Left lung (tissue), 10 donors: ENCODE measurements around the gene POLR2E. TPM values are rescaled to one million over a fixed set of nuclear protein-coding genes. Genes with fewer than 3 reads are reported as not detected.

Source experiments
- ATAC-seq: fragments of 200-7000 bp; cut with Tn5 transposase; one replicate; pipeline ENCODE4 v1.9.1; 2020; ENCODE audit warnings: moderate library complexity
- DNase-seq, 4 donors: peaks; one replicate each; pipeline ENCODE4 v3.0.0-alpha.2; 2013 to 2020
- H3K27ac ChIP-seq, 2 donors: fragments of 200-600 bp; sonication (generic) in 1 of 2; one replicate each; pipeline versions ENCODE4 v1.5.0 to v1.8.0; 2020 to 2021
- H3K27me3 ChIP-seq, 2 donors: fragments of 200-600 bp; sonication (generic) in 1 of 2; one replicate each; pipeline versions ENCODE4 v1.5.0 to v1.8.0; 2020 to 2021
- H3K36me3 ChIP-seq, 2 donors: fragments of 200-600 bp; sonication (generic) in 1 of 2; one replicate each; pipeline versions ENCODE4 v1.5.0 to v1.8.0; 2020 to 2021
- H3K4me1 ChIP-seq, 2 donors: fragments of 200-600 bp; one replicate each; pipeline ENCODE4 v1.8.0; 2021
- H3K4me3 ChIP-seq, 2 donors: fragments of 200-600 bp; sonication (generic) in 1 of 2; one replicate each; pipeline versions ENCODE4 v1.5.0 to v1.8.0; 2020 to 2021; ENCODE audit warnings: mild to moderate bottlenecking in 1 of 2
- H3K9me3 ChIP-seq, 2 donors: fragments of 200-600 bp; sonication (generic) in 1 of 2; one replicate each; pipeline versions ENCODE4 v1.5.0 to v1.8.0; 2020 to 2021
- CTCF ChIP-seq, 2 donors: fragments of 200-600 bp; sonication (generic) in 1 of 2; IDR thresholded peaks; one replicate each; pipeline versions ENCODE4 v1.5.0 to v1.8.0; 2021; ENCODE audit warnings: antibody characterized with exemption in 2 of 2
- intact Hi-C, 2 donors: fragments of 100-400 bp; cut with DNase I; formaldehyde crosslinking; loops; one replicate each; pipeline versions ENCODE4 v1.11.2 to v1.14.2; 2022
- polyA plus RNA-seq, 6 donors: library from polyadenylated mRNA; unstranded; fragments of 120-200 nt; gene quantifications; one replicate each; pipeline ENCODE4 v1.2.1, GENCODE V29; 2013; ENCODE audit not compliant: insufficient read length in 6 of 6
- total RNA-seq, 2 donors: library from RNA; stranded (reverse); fragmentation: NEBNext Ultra II Directional; extraction: Animal tissue kit (Norgen Biotek cat#: 25700); gene quantifications; one replicate each; pipeline ENCODE4 v1.2.1, GENCODE V29; 2021
- donor health status: DM: no; HTN: yes; CAD: no.
- donor health status: DM: no; HTN: no; CAD: no.

Gene POLR2E
- total and polyA plus RNA-seq, 8 donors: 120 to 160 (median 139) TPM

GRCh38 chr19:1098177-1099051, 3.2 kb upstream of the POLR2E start:
- peak in 1 of 4 donors; percentile 83 for DNase-seq
- ATAC-seq: peak; percentile 41
- intact Hi-C loops: no loop called here
- Histone ChIP-seq H3K36me3 (peaks cover 0 to 4% of the 10 kb centered on the region in 2 donors), H3K4me3 (no peak overlapping the region), H3K9me3 (peaks cover 0 to 1% of the 10 kb centered on the region in 2 donors), H3K27ac (peak overlapping the region; percentile 79 to 97), H3K27me3 (no peaks in the 10 kb centered on the region), H3K4me1 (peaks cover 45 to 85% of the 10 kb centered on the region in 2 donors)
- no peak for TF ChIP-seq CTCF (IDR thresholded peaks at IDR 0.05)

- intact Hi-C loops: no loop called here
- Histone ChIP-seq H3K27ac (peak overlapping the region; percentile 75 to 97), H3K4me1 (peaks cover 39 to 85% of the 10 kb centered on the region in 2 donors), H3K9me3 (peaks cover 0 to 1% of the 10 kb centered on the region in 2 donors), H3K36me3 (peaks cover 0 to 10% of the 10 kb centered on the region in 2 donors), H3K4me3 (no peak overlapping the region), H3K27me3 (no peaks in the 10 kb centered on the region)
- ATAC-seq (peak; percentile 23), DNase-seq (no peak)
- TF ChIP-seq CTCF (IDR thresholded peaks at IDR 0.05): no peak
Observed at GRCh38 chr19:1097810-1098176, 2.6 kb upstream of the POLR2E start.

GRCh38 chr19:1094655-1094977, 559 bp downstream of the POLR2E start:
- intact Hi-C loops: no loop called here
- peak overlapping the region in 1 of 2 donors; percentile 78 for H3K27ac ChIP-seq
- no peaks in the 10 kb centered on the region for H3K27me3 ChIP-seq
- H3K9me3 ChIP-seq: no peaks in the 10 kb centered on the region
- DNase-seq: no peak
- H3K36me3 ChIP-seq: peaks cover 0 to 42% of the 10 kb centered on the region in 2 donors
- no peak for TF ChIP-seq CTCF (IDR thresholded peaks at IDR 0.05)
- H3K4me1 ChIP-seq: peaks cover 17 to 62% of the 10 kb centered on the region in 2 donors
- ATAC-seq: no peak
- peak overlapping the region; percentile 87 to 88 for H3K4me3 ChIP-seq

GRCh38 chr19:1093811-1094553, 1.2 kb downstream of the POLR2E start:
- DNase-seq (no peak), ATAC-seq (no peak)
- H3K27me3 ChIP-seq: no peaks in the 10 kb centered on the region
- H3K27ac ChIP-seq: peak overlapping the region in 1 of 2 donors; percentile 78
- no peak for TF ChIP-seq CTCF (IDR thresholded peaks at IDR 0.05)
- peak overlapping the region; percentile 87 to 88 for H3K4me3 ChIP-seq
- H3K9me3 ChIP-seq: no peaks in the 10 kb centered on the region
- peaks cover 13 to 62% of the 10 kb centered on the region in 2 donors for H3K4me1 ChIP-seq
- intact Hi-C loops: no loop called here
- peaks cover 0 to 49% of the 10 kb centered on the region in 2 donors for H3K36me3 ChIP-seq

- no peak overlapping the region for H3K27ac ChIP-seq
- intact Hi-C loops: no loop called here
- DNase-seq (no peak), ATAC-seq (no peak)
- no peaks in the 10 kb centered on the region for H3K27me3 ChIP-seq
- no peak for TF ChIP-seq CTCF (IDR thresholded peaks at IDR 0.05)
- no peaks in the 10 kb centered on the region for H3K9me3 ChIP-seq
- H3K4me1 ChIP-seq: peaks cover 8 to 62% of the 10 kb centered on the region in 2 donors
- peaks cover 0 to 55% of the 10 kb centered on the region in 2 donors for H3K36me3 ChIP-seq
- H3K4me3 ChIP-seq: peak overlapping the region in 1 of 2 donors; percentile 87
Observed at GRCh38 chr19:1093330-1093729, 1.8 kb downstream of the POLR2E start.
